K562 (cell line): ENCODE measurements around the gene WNT7A.

ENCODE experiments used
- CHD2 ChIP-seq: IDR thresholded peaks from 2 replicates; pipeline ENCODE4 v1.6.1; 2011; ENCODE audit warnings: low read depth, low read length
- CREB1 ChIP-seq, 2 experiments: sonication (generic) in 1 of 2; formaldehyde crosslinking in 1 of 2; IDR thresholded peaks; 2 replicates each; pipeline versions ENCODE4 v1.6.1 to v1.8.0; 2012 to 2022; ENCODE audit warnings: inconsistent platforms in 1 of 2, mild to moderate bottlenecking in 1 of 2, missing genetic modification reagents in 1 of 2, moderate library complexity in 1 of 2
- KDM1A ChIP-seq, 2 experiments: fragments of 450-650 bp; IDR thresholded peaks; 2 replicates each; pipeline ENCODE4 v1.6.1; 2016; ENCODE audit warnings: mild to moderate bottlenecking in 2 of 2
- NR2C2 ChIP-seq, 2 experiments: fragments of 200-800 bp in 1 of 2; sonication (Bioruptor generic) in 1 of 2; sonication (generic) in 1 of 2; formaldehyde crosslinking in 1 of 2; IDR thresholded peaks; 2 replicates each; pipeline versions ENCODE4 v1.6.1 to v1.8.0; 2016 to 2022; ENCODE audit warnings: mild to moderate bottlenecking in 1 of 2, missing compliant biosample characterization in 1 of 2, missing genetic modification characterization in 1 of 2, missing genetic modification reagents in 1 of 2
- NR3C1 ChIP-seq: sonication (generic); formaldehyde crosslinking; IDR thresholded peaks from 2 replicates; pipeline ENCODE4 v1.8.1; 2022; ENCODE audit warnings: missing genetic modification reagents
- RCOR1 ChIP-seq, 2 experiments: IDR thresholded peaks; 2 replicates each; pipeline ENCODE4 v1.6.1; 2012; ENCODE audit warnings: low read depth in 2 of 2, low read length in 2 of 2, borderline replicate concordance in 1 of 2, improper control_type of control experiment in 1 of 2
- TCF7L2 ChIP-seq: fragments of 150-350 bp; IDR thresholded peaks from 2 replicates; pipeline ENCODE4 v1.6.1; 2016; ENCODE audit warnings: low read depth, mild to moderate bottlenecking, low read length, moderate library complexity
- YY1 ChIP-seq, 3 experiments: IDR thresholded peaks; 2 replicates each; pipeline ENCODE4 v1.6.1; 2011; ENCODE audit warnings: low read length in 2 of 3, mild to moderate bottlenecking in 2 of 3, moderate library complexity in 2 of 3, borderline replicate concordance in 1 of 3, control low read depth in 1 of 3, low read depth in 1 of 3; ENCODE audit not compliant: insufficient read depth in 3 of 3, insufficient replicate concordance in 2 of 3, control insufficient read depth in 1 of 3, insufficient read length in 1 of 3; ENCODE audit errors: extremely low read depth in 1 of 3
- ZFP30 ChIP-seq: fragments of 250-450 bp; sonication (Bioruptor Pico); IDR thresholded peaks from 2 replicates; pipeline ENCODE4 v1.8.0; 2022; ENCODE audit warnings: moderate library complexity, mild to moderate bottlenecking, inconsistent platforms, borderline replicate concordance
- ZNF184 ChIP-seq: sonication (generic); formaldehyde crosslinking; IDR thresholded peaks from 2 replicates; pipeline ENCODE4 v1.5.0; 2020; ENCODE audit warnings: missing genetic modification reagents
- TF ChIP-seq, protein P1 (sequence below), 3 experiments: IDR thresholded peaks in 2 of 3; conservative IDR thresholded peaks in 1 of 3; 2 replicates each; pipeline ENCODE4 v1.5.1; 2011 to 2012; ENCODE audit warnings: low read length in 3 of 3, mild to moderate bottlenecking in 3 of 3, control low read depth in 2 of 3, improper control_type of control experiment in 1 of 3, inconsistent platforms in 1 of 3, low read depth in 1 of 3, mixed read lengths in 1 of 3, moderate library complexity in 1 of 3; ENCODE audit not compliant: insufficient read depth in 2 of 3
- TF ChIP-seq, protein P2 (sequence below): sonication (generic); formaldehyde crosslinking; IDR thresholded peaks from 2 replicates; pipeline ENCODE4 v1.8.1; 2023; ENCODE audit warnings: mild to moderate bottlenecking, missing genetic modification reagents

DNA sequence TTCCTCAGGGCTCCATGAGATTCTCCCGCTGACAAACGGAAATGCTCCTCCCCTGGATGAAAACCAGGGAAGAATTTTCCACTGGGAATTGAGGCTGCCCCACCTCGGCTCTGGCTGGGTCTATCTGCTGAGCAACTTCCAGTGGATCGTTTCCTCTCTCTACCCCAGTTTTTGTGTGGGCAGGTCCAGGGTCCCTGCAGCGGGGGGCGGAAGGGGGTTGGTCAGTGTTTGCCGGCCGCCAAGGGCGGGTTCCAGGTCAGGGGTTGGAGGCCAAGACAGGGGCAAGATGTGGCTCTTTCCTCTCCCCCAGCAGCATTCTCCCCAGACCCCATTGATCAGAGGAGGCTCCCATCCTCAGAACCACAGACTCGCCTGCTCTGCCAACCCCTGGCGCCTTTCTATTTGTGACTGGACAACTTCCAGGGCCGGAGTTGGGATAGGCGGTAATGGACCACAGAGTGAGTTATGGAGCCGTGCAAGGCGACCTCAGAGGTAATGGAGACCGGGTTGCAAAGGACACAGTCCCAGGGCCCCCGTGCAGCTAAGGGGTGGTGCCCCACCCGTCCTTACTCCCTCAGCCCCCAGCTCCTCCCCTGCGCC is 92.2 kb downstream of the WNT7A start:
- TF ChIP-seq ZFP30 (CRISPR knock-in tag) (no peak), YY1 (IDR thresholded peaks at IDR 0.05; ENCODE audit: borderline replicate concordance in 1 of 3, control insufficient read depth in 1 of 3, extremely low read depth in 1 of 3, insufficient read depth in 3 of 3, insufficient read length in 1 of 3, insufficient replicate concordance in 2 of 3, low read depth in 1 of 3, low read length in 2 of 3) (no peak), NR3C1 (CRISPR knock-in tag) (no peak), ZNF184 (CRISPR knock-in tag) (no peak), NR2C2 (CRISPR knock-in tag; IDR thresholded peaks at IDR 0.05) (no peak), NR2C2 (tag; IDR thresholded peaks at IDR 0.05) (no peak), TCF7L2 (no peak), CREB1 (IDR thresholded peaks at IDR 0.05) (no peak), CREB1 (CRISPR knock-in tag; IDR thresholded peaks at IDR 0.05) (no peak), RCOR1 (IDR thresholded peaks at IDR 0.05; ENCODE audit: borderline replicate concordance in 1 of 2, low read depth in 2 of 2, low read length in 2 of 2) (no peak), KDM1A (IDR thresholded peaks at IDR 0.05) (no peak), CHD2 (no peak)
- TF ChIP-seq, protein P1, sequence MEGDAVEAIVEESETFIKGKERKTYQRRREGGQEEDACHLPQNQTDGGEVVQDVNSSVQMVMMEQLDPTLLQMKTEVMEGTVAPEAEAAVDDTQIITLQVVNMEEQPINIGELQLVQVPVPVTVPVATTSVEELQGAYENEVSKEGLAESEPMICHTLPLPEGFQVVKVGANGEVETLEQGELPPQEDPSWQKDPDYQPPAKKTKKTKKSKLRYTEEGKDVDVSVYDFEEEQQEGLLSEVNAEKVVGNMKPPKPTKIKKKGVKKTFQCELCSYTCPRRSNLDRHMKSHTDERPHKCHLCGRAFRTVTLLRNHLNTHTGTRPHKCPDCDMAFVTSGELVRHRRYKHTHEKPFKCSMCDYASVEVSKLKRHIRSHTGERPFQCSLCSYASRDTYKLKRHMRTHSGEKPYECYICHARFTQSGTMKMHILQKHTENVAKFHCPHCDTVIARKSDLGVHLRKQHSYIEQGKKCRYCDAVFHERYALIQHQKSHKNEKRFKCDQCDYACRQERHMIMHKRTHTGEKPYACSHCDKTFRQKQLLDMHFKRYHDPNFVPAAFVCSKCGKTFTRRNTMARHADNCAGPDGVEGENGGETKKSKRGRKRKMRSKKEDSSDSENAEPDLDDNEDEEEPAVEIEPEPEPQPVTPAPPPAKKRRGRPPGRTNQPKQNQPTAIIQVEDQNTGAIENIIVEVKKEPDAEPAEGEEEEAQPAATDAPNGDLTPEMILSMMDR (IDR thresholded peaks at IDR 0.05 in 2 of 3, conservative IDR thresholded peaks at IDR 0.05 in 1 of 3; ENCODE audit: insufficient read depth in 2 of 3, low read depth in 1 of 3, low read length in 3 of 3) = no peak
- TF ChIP-seq, protein P2, sequence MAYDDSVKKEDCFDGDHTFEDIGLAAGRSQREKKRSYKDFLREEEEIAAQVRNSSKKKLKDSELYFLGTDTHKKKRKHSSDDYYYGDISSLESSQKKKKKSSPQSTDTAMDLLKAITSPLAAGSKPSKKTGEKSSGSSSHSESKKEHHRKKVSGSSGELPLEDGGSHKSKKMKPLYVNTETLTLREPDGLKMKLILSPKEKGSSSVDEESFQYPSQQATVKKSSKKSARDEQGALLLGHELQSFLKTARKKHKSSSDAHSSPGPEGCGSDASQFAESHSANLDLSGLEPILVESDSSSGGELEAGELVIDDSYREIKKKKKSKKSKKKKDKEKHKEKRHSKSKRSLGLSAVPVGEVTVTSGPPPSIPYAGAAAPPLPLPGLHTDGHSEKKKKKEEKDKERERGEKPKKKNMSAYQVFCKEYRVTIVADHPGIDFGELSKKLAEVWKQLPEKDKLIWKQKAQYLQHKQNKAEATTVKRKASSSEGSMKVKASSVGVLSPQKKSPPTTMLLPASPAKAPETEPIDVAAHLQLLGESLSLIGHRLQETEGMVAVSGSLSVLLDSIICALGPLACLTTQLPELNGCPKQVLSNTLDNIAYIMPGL (CRISPR knock-in tag) = no peak
